ENCODE measurements around the gene CD22. TPM values are rescaled to one million over a fixed set of nuclear protein-coding genes. Genes with fewer than 3 reads are reported as not detected.
"Not testable (repeated sequence)": the region's sequence is repeated elsewhere in the genome, so short reads cannot be mapped to it uniquely, and the experiment has no call there.

The CD22 gene
- total RNA-seq, 1 donor from 2014 or later = 56.3 TPM

DNA sequence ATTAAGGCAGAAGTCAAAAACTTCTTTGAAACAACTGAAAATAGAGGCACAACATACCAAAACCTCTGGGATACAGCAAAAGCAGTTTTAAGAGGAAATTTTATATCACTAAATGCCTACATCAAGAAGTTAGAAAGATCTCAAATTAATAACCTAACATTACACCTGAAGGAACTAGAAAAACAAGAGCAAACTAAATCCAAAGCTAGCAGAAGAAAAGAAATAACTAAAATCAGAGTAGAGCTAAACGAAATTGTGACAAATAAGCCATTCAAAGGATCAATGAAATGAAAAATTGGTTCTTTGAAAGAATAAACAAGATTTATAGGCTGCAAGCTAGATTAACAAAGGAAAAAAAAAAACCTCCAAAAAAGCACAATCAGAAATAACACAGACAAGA, 39.4 kb downstream of the CD22 start:
- DNase-seq (ENCODE audit: low spot score in 2 of 2, unreplicated experiment in 2 of 2) = no peak
- Mint-ChIP-seq H3K4me1 (no peaks in the 10 kb centered on the region), H3K27ac (no peak overlapping the region), H3K36me3 (no peaks in the 10 kb centered on the region), H3K4me3 (no peak overlapping the region), H3K9me3 (no peaks in the 10 kb centered on the region), H3K27me3 (ENCODE audit: low read depth) (peaks cover 24% of the 10 kb centered on the region)
- TF ChIP-seq, protein P1, sequence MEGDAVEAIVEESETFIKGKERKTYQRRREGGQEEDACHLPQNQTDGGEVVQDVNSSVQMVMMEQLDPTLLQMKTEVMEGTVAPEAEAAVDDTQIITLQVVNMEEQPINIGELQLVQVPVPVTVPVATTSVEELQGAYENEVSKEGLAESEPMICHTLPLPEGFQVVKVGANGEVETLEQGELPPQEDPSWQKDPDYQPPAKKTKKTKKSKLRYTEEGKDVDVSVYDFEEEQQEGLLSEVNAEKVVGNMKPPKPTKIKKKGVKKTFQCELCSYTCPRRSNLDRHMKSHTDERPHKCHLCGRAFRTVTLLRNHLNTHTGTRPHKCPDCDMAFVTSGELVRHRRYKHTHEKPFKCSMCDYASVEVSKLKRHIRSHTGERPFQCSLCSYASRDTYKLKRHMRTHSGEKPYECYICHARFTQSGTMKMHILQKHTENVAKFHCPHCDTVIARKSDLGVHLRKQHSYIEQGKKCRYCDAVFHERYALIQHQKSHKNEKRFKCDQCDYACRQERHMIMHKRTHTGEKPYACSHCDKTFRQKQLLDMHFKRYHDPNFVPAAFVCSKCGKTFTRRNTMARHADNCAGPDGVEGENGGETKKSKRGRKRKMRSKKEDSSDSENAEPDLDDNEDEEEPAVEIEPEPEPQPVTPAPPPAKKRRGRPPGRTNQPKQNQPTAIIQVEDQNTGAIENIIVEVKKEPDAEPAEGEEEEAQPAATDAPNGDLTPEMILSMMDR (IDR thresholded peaks at IDR 0.05; ENCODE audit: unreplicated experiment) = no peak

DNA sequence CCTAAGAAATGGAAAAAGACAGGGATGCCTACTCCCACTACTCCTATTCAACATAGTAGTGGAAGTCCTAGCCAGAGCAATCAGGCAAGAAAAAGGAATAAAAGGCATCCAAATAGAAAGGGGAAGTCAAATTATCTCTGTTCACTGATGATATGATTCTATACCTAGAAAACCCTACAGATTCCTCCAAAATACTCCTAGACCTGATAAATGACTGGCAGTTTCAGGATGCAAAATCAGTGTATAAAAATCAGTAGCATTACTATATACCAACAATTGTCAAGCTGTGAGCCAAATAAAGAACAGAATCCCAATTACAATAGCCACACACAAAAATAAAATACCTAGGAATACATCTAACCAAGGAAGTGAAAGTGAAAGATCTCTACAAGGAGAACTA, 40.5 kb downstream of the CD22 start:
- no peaks in the 10 kb centered on the region for H3K9me3 Mint-ChIP-seq
- H3K4me3 Mint-ChIP-seq = no peak overlapping the region
- TF ChIP-seq, protein P1 (IDR thresholded peaks at IDR 0.05; ENCODE audit: unreplicated experiment) = no peak
- no peak overlapping the region for H3K27ac Mint-ChIP-seq
- DNase-seq (ENCODE audit: low spot score in 2 of 2, unreplicated experiment in 2 of 2) = no peak
- no peaks in the 10 kb centered on the region for H3K4me1 Mint-ChIP-seq
- H3K36me3 Mint-ChIP-seq = no peaks in the 10 kb centered on the region
- peaks cover 31% of the 10 kb centered on the region for H3K27me3 Mint-ChIP-seq (ENCODE audit: low read depth)

DNA sequence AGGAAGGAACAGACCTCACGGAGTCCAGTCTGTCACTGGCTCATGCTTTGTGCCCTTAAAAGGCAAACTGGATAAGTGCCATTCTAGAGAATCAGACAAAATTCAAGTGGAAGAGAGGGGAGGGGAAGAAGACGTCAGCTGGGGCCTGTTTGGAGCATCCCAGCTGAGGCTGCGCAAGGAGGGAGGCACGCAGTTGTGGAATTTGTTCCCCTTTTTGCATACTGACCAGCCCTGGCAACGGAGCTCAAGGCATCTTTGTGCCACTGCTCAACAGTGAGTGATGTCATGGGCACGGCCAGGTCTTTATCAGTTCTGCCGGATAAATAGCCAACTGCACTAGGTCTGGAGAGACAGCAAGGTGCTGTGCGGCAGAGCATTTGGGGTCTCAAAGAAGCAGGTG, 41.7 kb downstream of the CD22 start, which contains the start of gene GPR42:
GPR42 (plus strand) TSS at position 347 of the 400 bp plus-strand sequence. CDS start 292 bp downstream, outside the sequence.
- H3K27ac Mint-ChIP-seq = no peak within 1 kb of the TSS
- no peak for DNase-seq (ENCODE audit: low spot score in 2 of 2, unreplicated experiment in 2 of 2)
- no peaks in the 10 kb centered on the region for H3K4me1 Mint-ChIP-seq
- no peaks in the 10 kb centered on the region for H3K9me3 Mint-ChIP-seq
- no peaks in the 10 kb centered on the region for H3K36me3 Mint-ChIP-seq
- TF ChIP-seq, protein P1 (IDR thresholded peaks at IDR 0.05; ENCODE audit: unreplicated experiment) = no peak
- H3K4me3 Mint-ChIP-seq = no peak within 1 kb of the TSS
- peaks cover 36% of the 10 kb centered on the region for H3K27me3 Mint-ChIP-seq (ENCODE audit: low read depth)

- H3K27ac Mint-ChIP-seq = no peak overlapping the region
- H3K9me3 Mint-ChIP-seq = peaks cover 3% of the 10 kb centered on the region
- TF ChIP-seq, protein P1 (IDR thresholded peaks at IDR 0.05; ENCODE audit: unreplicated experiment) = no peak
- no peaks in the 10 kb centered on the region for H3K36me3 Mint-ChIP-seq
- DNase-seq (ENCODE audit: low spot score in 2 of 2, unreplicated experiment in 2 of 2) = no peak
- peaks cover 34% of the 10 kb centered on the region for H3K27me3 Mint-ChIP-seq (ENCODE audit: low read depth)
- H3K4me3 Mint-ChIP-seq = no peak overlapping the region
- H3K4me1 Mint-ChIP-seq = no peaks in the 10 kb centered on the region
Measured at GRCh38 chr19:35373492-35373891, 44.5 kb downstream of the CD22 start.

DNA sequence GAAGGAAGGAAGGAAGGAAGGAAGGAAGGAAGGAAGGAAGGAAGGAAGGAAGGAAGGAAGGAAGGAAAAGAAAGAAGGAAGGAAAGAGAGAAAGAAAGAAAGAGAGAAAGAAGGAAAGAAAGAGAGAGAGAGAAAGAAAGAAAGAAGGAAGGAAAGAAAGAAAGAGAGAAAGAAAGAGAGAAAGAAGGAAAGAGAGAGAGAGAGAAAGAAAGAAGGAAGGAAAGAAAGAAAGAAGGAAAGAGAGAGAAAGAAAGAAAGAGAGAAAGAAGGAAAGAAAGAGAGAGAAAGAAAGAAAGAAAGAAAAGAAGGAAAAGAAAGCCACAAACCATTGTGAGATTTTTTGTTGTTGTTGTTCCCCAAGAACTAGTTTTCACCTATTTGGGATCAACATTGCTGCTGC, 45.0 kb downstream of the CD22 start:
- not testable (repeated sequence) for H3K27ac Mint-ChIP-seq

DNA sequence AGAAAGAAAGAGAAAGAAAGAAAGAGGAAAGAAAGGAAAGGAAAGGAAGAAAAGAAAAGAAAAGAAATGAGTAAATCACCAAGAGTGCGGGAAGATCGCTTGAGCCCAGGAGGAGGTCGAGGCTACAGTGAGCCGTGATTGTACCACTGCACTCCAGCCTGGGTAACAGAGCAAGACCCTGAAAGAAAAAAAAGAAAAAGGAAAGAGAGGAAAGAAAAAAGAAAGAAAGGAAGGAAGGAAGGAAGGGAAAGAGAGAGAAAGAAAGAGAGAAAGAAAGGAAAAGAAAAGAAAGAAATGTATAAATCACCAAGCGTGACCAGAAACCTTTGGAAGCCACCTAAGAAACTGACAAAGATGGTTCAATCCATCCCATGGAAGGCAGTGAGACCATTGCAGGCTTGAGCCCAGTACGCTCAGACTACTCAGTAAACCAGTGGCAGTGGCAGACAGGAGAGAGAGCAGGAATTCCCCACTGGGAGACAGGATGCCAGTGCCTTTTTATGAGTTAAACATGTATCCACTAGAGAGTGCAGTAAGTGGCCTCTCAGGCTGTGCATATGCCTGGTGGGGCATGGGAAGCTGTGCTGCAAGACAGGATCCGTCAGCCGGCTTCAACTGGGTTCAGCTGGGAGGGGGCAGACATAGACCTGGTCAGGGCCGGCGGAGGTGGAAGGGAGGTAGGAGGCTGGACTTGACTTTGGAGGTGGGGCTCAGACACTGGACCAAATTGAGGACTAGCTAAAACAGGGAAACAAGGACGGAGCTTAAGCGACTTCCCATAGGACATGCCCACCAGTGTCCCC, 46.7 kb downstream of the CD22 start:
- no peaks in the 10 kb centered on the region for H3K36me3 Mint-ChIP-seq
- no peak overlapping the region for H3K27ac Mint-ChIP-seq
- TF ChIP-seq, protein P1 (IDR thresholded peaks at IDR 0.05; ENCODE audit: unreplicated experiment) = no peak
- peaks cover 28% of the 10 kb centered on the region for H3K27me3 Mint-ChIP-seq (ENCODE audit: low read depth)
- H3K4me3 Mint-ChIP-seq = no peak overlapping the region
- DNase-seq (ENCODE audit: low spot score in 2 of 2, unreplicated experiment in 2 of 2) = no peak
- peaks cover 7% of the 10 kb centered on the region for H3K9me3 Mint-ChIP-seq
- H3K4me1 Mint-ChIP-seq = no peaks in the 10 kb centered on the region

More for the DNA sequence above, 45.0 kb downstream of the CD22 start:
- not testable (repeated sequence) for H3K4me1 Mint-ChIP-seq; H3K36me3 Mint-ChIP-seq; H3K9me3 Mint-ChIP-seq; H3K4me3 Mint-ChIP-seq; DNase-seq (ENCODE audit: low spot score in 2 of 2, unreplicated experiment in 2 of 2)
- peaks cover 31% of the 10 kb centered on the region for H3K27me3 Mint-ChIP-seq (ENCODE audit: low read depth)

Measured in mesothelial cell of epicardium (in vitro differentiated cells).